IMR-90 (cell line): ENCODE results near the gene OR1J4. TPM values are rescaled to one million over a fixed set of nuclear protein-coding genes. Genes with fewer than 3 reads are reported as not detected.

Source experiments
- ATAC-seq: fragments of 200-7000 bp; cut with Tn5 transposase; 2 replicates; pipeline ENCODE4 v1.9.1; 2020; ENCODE audit warnings: low read depth, mild to moderate bottlenecking, moderate library complexity
- BruUV-seq: library from RNA; stranded (reverse); fragments of 400-500 nt; replicated peaks from 2 replicates; lab custom pipeline; 2021; lab: Mats Ljungman, UMichigan
- CTCF ChIA-PET: fragments of 300-600 bp; formaldehyde crosslinking; extraction: SDS; loops from one replicate; lab custom pipeline; 2021; ENCODE audit warnings: antibody characterized with exemption; lab: Yijun Ruan, JAX
- POLR2A ChIA-PET: fragments of 300-600 bp; sonication (Branson Sonifier 250); formaldehyde crosslinking; loops from one replicate; lab custom pipeline; 2022; ENCODE audit warnings: antibody characterized with exemption; ENCODE audit not compliant: unreplicated experiment; lab: Charles Lee
- DNase-seq: peaks from one replicate; pipeline ENCODE4 v3.0.0; 2013
- H2AFZ ChIP-seq: replicated peaks from 2 replicates; pipeline ENCODE3; 2013; ENCODE audit warnings: low read length, mild to moderate bottlenecking; ENCODE audit not compliant: poor library complexity
- H2AK5ac ChIP-seq: 2 replicates; pipeline ENCODE4 v1.6.1; 2013; ENCODE audit warnings: low read depth, low read length, inconsistent platforms
- H2AK9ac ChIP-seq: replicated peaks from 2 replicates; pipeline ENCODE3; 2013; ENCODE audit warnings: mild to moderate bottlenecking, low read depth, low read length, moderate library complexity; ENCODE audit not compliant: poor library complexity
- H2BK120ac ChIP-seq: 2 replicates; pipeline ENCODE4 v1.6.1; 2013; ENCODE audit warnings: low read depth, low read length, inconsistent platforms
- H2BK15ac ChIP-seq: 3 replicates; pipeline ENCODE4 v1.6.1; 2013; ENCODE audit warnings: low read depth, low read length, inconsistent platforms
- H2BK20ac ChIP-seq: 2 replicates; pipeline ENCODE4 v1.6.1; 2013; ENCODE audit warnings: low read depth, mild to moderate bottlenecking, inconsistent platforms, low read length, moderate library complexity
- H2BK5ac ChIP-seq: 2 replicates; pipeline ENCODE4 v1.6.1; 2013; ENCODE audit warnings: mild to moderate bottlenecking, low read depth, low read length, inconsistent platforms; ENCODE audit not compliant: poor library complexity, severe bottlenecking
- H3K14ac ChIP-seq: replicated peaks from 2 replicates; pipeline ENCODE4 v1.6.1; 2013; ENCODE audit warnings: low read depth, low read length, inconsistent platforms
- H3K18ac ChIP-seq: 2 replicates; pipeline ENCODE4 v1.6.1; 2013; ENCODE audit warnings: low read depth, low read length, control low read depth
- H3K23ac ChIP-seq: 2 replicates; pipeline ENCODE4 v1.6.1; 2013; ENCODE audit warnings: low read depth, low read length, inconsistent platforms
- H3K27ac ChIP-seq: 2 replicates; pipeline ENCODE4 v1.5.1; 2013; ENCODE audit warnings: mild to moderate bottlenecking, control low read depth, low read length; ENCODE audit not compliant: insufficient read depth
- H3K27me3 ChIP-seq: 2 replicates; pipeline ENCODE4 v1.6.1; 2013; ENCODE audit warnings: low read length; ENCODE audit not compliant: control insufficient read depth, insufficient read depth
- H3K36me3 ChIP-seq: 2 replicates; pipeline ENCODE4 v1.6.1; 2013; ENCODE audit warnings: low read length, mixed read lengths; ENCODE audit not compliant: control insufficient read depth, insufficient read depth
- H3K4ac ChIP-seq: 2 replicates; pipeline ENCODE4 v1.6.1; 2013; ENCODE audit warnings: low read depth, low read length, inconsistent platforms
- H3K4me1 ChIP-seq: 2 replicates; pipeline ENCODE4 v1.6.1; 2013; ENCODE audit warnings: low read length, mixed read lengths; ENCODE audit not compliant: control insufficient read depth, insufficient read depth
- H3K4me2 ChIP-seq: 2 replicates; pipeline ENCODE4 v1.6.1; 2013; ENCODE audit warnings: low read depth, mild to moderate bottlenecking, control low read depth, low read length, moderate library complexity
- H3K4me3 ChIP-seq: 2 replicates; pipeline ENCODE4 v1.5.1; 2013; ENCODE audit warnings: low read depth, mild to moderate bottlenecking, control low read depth, low read length, moderate library complexity; ENCODE audit not compliant: insufficient read depth
- H3K56ac ChIP-seq: 2 replicates; pipeline ENCODE4 v1.6.1; 2013; ENCODE audit warnings: low read length, inconsistent platforms; ENCODE audit not compliant: insufficient read depth; ENCODE audit errors: extremely low read depth
- H3K79me1 ChIP-seq, 2 experiments: 2 replicates each; pipeline ENCODE4 v1.6.1; 2013; ENCODE audit warnings: low read length in 2 of 2, inconsistent platforms in 1 of 2, low read depth in 1 of 2
- H3K9ac ChIP-seq: 2 replicates; pipeline ENCODE4 v1.6.1; 2013; ENCODE audit warnings: low read depth, low read length, control low read depth
- H3K9me1 ChIP-seq: 2 replicates; pipeline ENCODE4 v1.6.1; 2013; ENCODE audit warnings: low read length, inconsistent platforms; ENCODE audit not compliant: insufficient read depth
- H3K9me3 ChIP-seq: 2 replicates; pipeline ENCODE4 v1.6.1; 2013; ENCODE audit warnings: low read length; ENCODE audit not compliant: control insufficient read depth, insufficient read depth
- H4K20me1 ChIP-seq: 2 replicates; pipeline ENCODE4 v1.6.1; 2013; ENCODE audit warnings: low read length, inconsistent platforms; ENCODE audit not compliant: insufficient read depth
- H4K5ac ChIP-seq: 2 replicates; pipeline ENCODE4 v1.6.1; 2013; ENCODE audit warnings: mild to moderate bottlenecking, low read depth, low read length, control low read depth
- H4K8ac ChIP-seq, 2 experiments: 2 replicates each; pipeline ENCODE4 v1.6.1; 2013; ENCODE audit warnings: low read depth in 2 of 2, low read length in 2 of 2, control low read depth in 1 of 2, inconsistent platforms in 1 of 2
- H4K91ac ChIP-seq: 2 replicates; pipeline ENCODE4 v1.6.1; 2013; ENCODE audit warnings: low read depth, low read length, inconsistent platforms; ENCODE audit not compliant: insufficient read depth
- BHLHE40 ChIP-seq: fragments of 150-350 bp; IDR thresholded peaks from 2 replicates; pipeline ENCODE4 v1.6.1; 2016; ENCODE audit warnings: mild to moderate bottlenecking, low read depth, low read length
- CEBPB ChIP-seq: IDR thresholded peaks from 2 replicates; pipeline ENCODE4 v1.6.1; 2012; ENCODE audit warnings: low read depth, low read length, improper control_type of control experiment
- CHD1 ChIP-seq: IDR thresholded peaks from 2 replicates; pipeline ENCODE4 v1.6.1; 2012; ENCODE audit warnings: low read depth, low read length, improper control_type of control experiment
- CTCF ChIP-seq: conservative IDR thresholded peaks from 2 replicates; pipeline ENCODE4 v1.5.1; 2012; ENCODE audit warnings: mild to moderate bottlenecking, low read depth, low read length, improper control_type of control experiment
- ELK1 ChIP-seq: fragments of 150-350 bp; IDR thresholded peaks from 2 replicates; pipeline ENCODE4 v1.6.1; 2016; ENCODE audit warnings: low read depth, mild to moderate bottlenecking, low read length, moderate library complexity, borderline replicate concordance
- FOS ChIP-seq: fragments of 150-350 bp; IDR thresholded peaks from 2 replicates; pipeline ENCODE4 v1.6.1; 2016; ENCODE audit warnings: low read depth, low read length
- MAFK ChIP-seq: IDR thresholded peaks from 2 replicates; pipeline ENCODE4 v1.6.1; 2012; ENCODE audit warnings: low read depth, low read length, improper control_type of control experiment
- MAZ ChIP-seq: IDR thresholded peaks from 2 replicates; pipeline ENCODE4 v1.6.1; 2012; ENCODE audit warnings: low read depth, mild to moderate bottlenecking, low read length, improper control_type of control experiment, moderate library complexity, borderline replicate concordance
- MXI1 ChIP-seq: IDR thresholded peaks from 2 replicates; pipeline ENCODE4 v1.6.1; 2012; ENCODE audit warnings: low read depth, mild to moderate bottlenecking, low read length, moderate library complexity, borderline replicate concordance
- NFE2L2 ChIP-seq: fragments of 150-350 bp; IDR thresholded peaks from 2 replicates; pipeline ENCODE4 v1.6.1; 2016; ENCODE audit warnings: low read depth, mild to moderate bottlenecking, low read length
- POLR2A ChIP-seq: IDR thresholded peaks from 2 replicates; pipeline ENCODE4 v1.6.1; 2012; ENCODE audit warnings: mild to moderate bottlenecking, low read depth, low read length
- RAD21 ChIP-seq: IDR thresholded peaks from 2 replicates; pipeline ENCODE4 v1.6.1; 2012; ENCODE audit warnings: low read length, improper control_type of control experiment
- RCOR1 ChIP-seq: IDR thresholded peaks from 2 replicates; pipeline ENCODE4 v1.6.1; 2012; ENCODE audit warnings: mild to moderate bottlenecking, low read length, improper control_type of control experiment; ENCODE audit not compliant: insufficient replicate concordance
- RFX5 ChIP-seq: IDR thresholded peaks from 2 replicates; pipeline ENCODE4 v1.8.0; 2012; ENCODE audit warnings: low read depth, mild to moderate bottlenecking, low read length, moderate library complexity
- SMC3 ChIP-seq: fragments of 150-350 bp; IDR thresholded peaks from 2 replicates; pipeline ENCODE4 v1.6.1; 2016; ENCODE audit warnings: low read depth, mild to moderate bottlenecking, antibody characterized with exemption, low read length, moderate library complexity
- USF2 ChIP-seq: fragments of 150-350 bp; IDR thresholded peaks from 2 replicates; pipeline ENCODE4 v1.6.1; 2017; ENCODE audit warnings: mild to moderate bottlenecking, antibody characterized with exemption, low read length, low read depth
- WGBS, 2 experiments: methylation state at CpG; one replicate each; pipeline versions ENCODE4 v1.1.5 to v1.1.7; 2013; ENCODE audit warnings: missing lambda C conversion rate in 2 of 2; ENCODE audit not compliant: insufficient read length in 1 of 2; ENCODE audit errors: extremely low coverage in 2 of 2; 5-methylcytosine and 5-hydroxymethylcytosine counted together
- dilution Hi-C: fragments of 300-500 bp; cut with HindIII; formaldehyde crosslinking; loops from one replicate; pipeline ENCODE4 v1.14.3; 2018; ENCODE audit warnings: low sequenced_read_pairs; ENCODE audit not compliant: unreplicated experiment
- in situ Hi-C: fragments of 300-500 bp; cut with MboI; formaldehyde crosslinking; loops from 3 replicates; pipeline ENCODE4 v1.14.3; 2019; ENCODE audit warnings: low sequenced_read_pairs, inconsistent platforms, mixed read lengths
- intact Hi-C: fragments of 100-400 bp; cut with micrococcal nuclease; formaldehyde crosslinking; loops from 2 replicates; pipeline ENCODE4 v1.10.0; 2022
- polyA plus RNA-seq, 3 experiments: library from polyadenylated mRNA; depleted of rRNA; stranded (reverse); fragments of >200 nt; gene quantifications; 2 replicates each; pipeline ENCODE4 v1.2.3, GENCODE V29; 2012; ENCODE audit warnings: low replicate concordance in 1 of 3
- total RNA-seq: library from RNA; depleted of rRNA; stranded (reverse); fragments of >200 nt; gene quantifications from 2 replicates; pipeline ENCODE4 v1.2.3, GENCODE V29; 2012

OR1J4 gene
- total and polyA plus RNA-seq, 2 of the 4 experiments (the other 2 are of a cell fraction) = not detected

- no peak overlapping the region for H2BK15ac ChIP-seq
- WGBS, 2 experiments = no CpG with 5 or more reads among the region's 2 CpGs
Observed at GRCh38 chr9:122498883-122499288, 20.1 kb upstream of the OR1J4 start.

More at GRCh38 chr9:122498883-122499288, 20.1 kb upstream of the OR1J4 start:
- ChIA-PET POLR2A (no interaction called here), CTCF (interaction anchor here (0.5 to 1.8 kb wide), 17 partner anchors 12 to 350 kb away, joined by 3 to 10 read pairs (median 3); partner anchors contain the start of gene OR1J2)
- H3K27me3 ChIP-seq = peaks cover 9% of the 10 kb centered on the region; the same call in 1 of the 2 replicates
- H3K18ac ChIP-seq = no peak overlapping the region
- no peak overlapping the region for H2BK20ac ChIP-seq
- H3K9me1 ChIP-seq = no peaks in the 10 kb centered on the region
- DNase-seq (peak; percentile 43), ATAC-seq (peak; percentile 94)
- no peak overlapping the region for H3K56ac ChIP-seq
- intact Hi-C loops (loop anchor here (1.0 kb wide), 1 partner anchor 311 kb away; no protein-coding TSS in a partner anchor), in situ Hi-C loops (no loop called here), dilution Hi-C loops (no loop called here)
- TF ChIP-seq RFX5 (no peak), RCOR1 (no peak), RAD21 (peak; percentile 51), NFE2L2 (no peak), FOS (no peak), ELK1 (no peak), MAFK (no peak), MXI1 (no peak), MAZ (no peak), SMC3 (peak; percentile 25; the same call in 1 of the 2 replicates), CHD1 (no peak), POLR2A (no peak), USF2 (no peak), CEBPB (no peak), BHLHE40 (no peak), CTCF (peak; percentile 68)
- H3K14ac ChIP-seq = no peak overlapping the region
- H4K20me1 ChIP-seq = no peaks in the 10 kb centered on the region
- H4K5ac ChIP-seq = no peak overlapping the region
- no peaks in the 10 kb centered on the region for H3K4me1 ChIP-seq
- peak overlapping the region; percentile 79 for H2AFZ ChIP-seq
- no peak overlapping the region for H2AK5ac ChIP-seq
- no peak overlapping the region for H2AK9ac ChIP-seq
- no peak overlapping the region for H3K4me3 ChIP-seq
- H3K23ac ChIP-seq = no peak overlapping the region
- no peak overlapping the region for H3K9ac ChIP-seq
- BruUV-seq = no TSS peak
- no peak overlapping the region for H3K4ac ChIP-seq
- no peak overlapping the region for H4K91ac ChIP-seq
- 0 out of 2 replicates have a peak overlapping the region, but pooled peaks have one; percentile 14 for H2BK120ac ChIP-seq
- no peak overlapping the region for H4K8ac ChIP-seq
- no peak overlapping the region for H3K27ac ChIP-seq
- H2BK5ac ChIP-seq = no peak overlapping the region
- H3K4me2 ChIP-seq = no peak overlapping the region
- H3K9me3 ChIP-seq = no peaks in the 10 kb centered on the region
- no peaks in the 10 kb centered on the region for H3K36me3 ChIP-seq
- H3K79me1 ChIP-seq = no peaks in the 10 kb centered on the region
